GM12801 (cell line): ENCODE measurements around the gene ITPKC.

Experiments
- CTCF ChIP-seq: IDR thresholded peaks from one replicate; pipeline ENCODE4 v1.5.1; 2011; ENCODE audit warnings: control low read depth; ENCODE audit not compliant: insufficient read length; ENCODE audit errors: extremely low read depth

The ITPKC gene

DNA sequence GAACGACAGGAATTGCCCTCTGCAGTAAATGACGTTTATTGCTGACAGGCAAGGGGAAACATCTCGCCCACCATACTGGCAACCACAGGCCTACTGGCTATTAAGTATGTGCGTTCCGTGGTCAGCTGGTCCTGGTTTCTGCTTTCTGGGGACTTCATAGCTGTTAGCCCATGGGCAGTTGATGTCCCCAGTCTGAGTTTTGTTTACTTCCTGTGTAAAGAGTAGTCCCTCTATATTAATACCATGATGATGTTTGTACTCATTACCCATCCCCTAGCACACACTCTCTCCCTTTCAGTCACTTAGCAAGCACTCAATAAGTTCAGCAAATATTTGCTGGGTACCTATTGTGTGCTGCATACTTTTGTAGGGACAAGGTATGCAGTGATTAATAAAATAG is 52.0 kb downstream of the ITPKC start:
- TF ChIP-seq CTCF, result no peak

DNA sequence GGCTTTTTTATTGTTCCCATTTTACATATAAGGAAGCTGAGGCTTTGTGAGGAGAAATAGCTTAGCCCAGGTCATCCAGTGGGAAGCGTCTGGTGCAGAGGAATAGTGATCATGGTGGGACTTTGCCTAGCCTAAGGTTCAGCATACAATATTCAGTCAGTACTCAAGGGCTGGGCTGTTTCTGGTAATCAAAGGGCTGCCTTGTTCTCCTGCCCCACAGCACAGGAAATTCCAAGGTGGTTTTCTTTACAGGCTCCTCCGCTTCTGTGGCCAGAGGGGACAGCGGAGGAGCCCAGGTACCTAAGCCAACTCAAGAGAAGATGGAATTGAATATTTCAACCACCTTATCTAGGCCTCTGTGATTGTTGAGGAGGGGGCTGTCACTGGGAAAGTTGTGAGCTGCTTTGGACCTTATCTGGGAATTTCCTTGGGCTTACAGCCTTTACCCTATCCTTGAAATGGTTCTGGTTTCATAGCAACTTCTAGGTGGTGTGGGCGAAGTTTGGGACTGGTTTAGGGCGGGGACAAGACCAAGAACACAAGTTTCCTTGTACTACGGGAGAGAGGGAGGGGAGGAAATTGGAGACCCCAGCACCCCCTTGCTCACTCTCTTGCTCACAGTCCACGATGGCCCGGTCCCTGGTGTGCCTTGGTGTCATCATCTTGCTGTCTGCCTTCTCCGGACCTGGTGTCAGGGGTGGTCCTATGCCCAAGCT is 58.2 kb downstream of the ITPKC start, which contains the start of gene MIA:
MIA (plus strand) TSS at position 606 of the 716 bp plus-strand sequence; CDS start at position 628, 22 bp downstream.
- TF ChIP-seq CTCF, result no peak

DNA sequence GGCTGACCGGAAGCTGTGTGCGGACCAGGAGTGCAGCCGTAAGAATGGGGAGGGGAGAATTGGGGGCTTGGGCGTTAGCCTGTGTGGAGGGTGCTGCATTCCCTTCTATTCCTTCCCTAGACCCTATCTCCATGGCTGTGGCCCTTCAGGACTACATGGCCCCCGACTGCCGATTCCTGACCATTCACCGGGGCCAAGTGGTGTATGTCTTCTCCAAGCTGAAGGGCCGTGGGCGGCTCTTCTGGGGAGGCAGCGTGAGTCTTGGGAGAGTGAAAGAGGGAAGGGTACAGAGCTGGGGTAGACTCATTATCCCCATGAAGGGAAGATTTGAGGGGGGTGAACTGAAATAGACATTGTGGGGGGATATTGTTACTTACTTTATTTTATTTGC is 58.7 kb downstream of the ITPKC start:
- no peak for TF ChIP-seq CTCF

- no peak for TF ChIP-seq CTCF
These were observed 59.5 kb downstream of the ITPKC start for GRCh38 chr19:40776364-40776763.

DNA sequence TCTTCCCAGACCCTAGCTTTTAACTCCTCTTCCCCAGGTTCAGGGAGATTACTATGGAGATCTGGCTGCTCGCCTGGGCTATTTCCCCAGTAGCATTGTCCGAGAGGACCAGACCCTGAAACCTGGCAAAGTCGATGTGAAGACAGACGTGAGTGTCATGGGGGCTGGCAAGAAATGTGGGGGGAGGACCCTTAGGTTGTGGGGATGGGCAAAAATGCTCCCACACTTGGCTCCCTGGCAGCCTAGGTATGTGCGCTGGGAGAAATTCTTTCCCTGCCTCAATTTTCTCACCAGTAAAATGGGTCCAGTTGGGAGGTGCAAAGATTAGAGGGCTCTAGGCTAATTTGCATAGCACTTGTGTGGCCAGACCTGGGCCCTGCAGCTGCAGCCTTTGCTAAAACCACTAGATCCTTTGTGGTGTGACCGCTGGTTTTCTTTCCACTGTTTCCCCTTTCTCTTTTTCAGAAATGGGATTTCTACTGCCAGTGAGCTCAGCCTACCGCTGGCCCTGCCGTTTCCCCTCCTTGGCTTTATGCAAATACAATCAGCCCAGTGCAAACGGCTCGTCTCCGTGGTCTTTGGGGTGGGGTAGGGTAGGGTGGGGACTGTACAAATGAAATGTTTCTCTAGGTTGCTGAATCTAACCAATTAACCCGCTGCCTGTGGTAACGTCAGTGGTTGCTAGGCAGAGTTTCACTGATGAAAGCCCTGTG is 60.2 kb downstream of the ITPKC start:
- TF ChIP-seq CTCF, result no peak

DNA sequence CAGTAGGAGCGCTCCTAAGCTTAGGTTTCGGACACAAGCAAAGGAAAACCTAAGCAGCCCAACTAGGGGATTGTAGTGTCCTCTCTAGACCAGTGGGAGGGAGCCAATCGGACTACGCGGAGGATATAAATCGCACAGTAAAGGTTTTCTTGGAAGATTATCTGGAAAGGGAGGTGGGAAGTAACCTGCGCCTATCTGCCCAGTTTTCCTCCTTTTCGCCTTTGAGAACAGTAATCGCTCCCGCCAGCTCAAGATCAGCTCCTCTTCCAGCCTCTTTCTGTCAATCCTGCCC is 60.7 kb downstream of the ITPKC start:
- TF ChIP-seq CTCF, result no peak

- TF ChIP-seq CTCF, result no peak
These were observed 61.2 kb downstream of the ITPKC start, which contains the start of gene RAB4B for GRCh38 chr19:40777937-40778705. Gene RAB4B (plus strand): TSS chr19:40778247. CDS start chr19:40778376, 129 bp downstream.
